Spleen (tissue), 11 donors: ENCODE measurements around the gene WFIKKN2. TPM values are rescaled to one million over a fixed set of nuclear protein-coding genes. Genes with fewer than 3 reads are reported as not detected.

ENCODE experiments used
- DNase-seq: peaks from one replicate; pipeline ENCODE4 v3.0.0-alpha.2; 2020
- H3K27ac ChIP-seq, 8 donors: fragments of 200-600 bp; sonication (generic) in 7 of 8; 1 replicate in 4 of 8; 2 replicates in 4 of 8; pipeline versions ENCODE4 v1.5.0 to v1.8.0; 2016 to 2021; ENCODE audit warnings: inconsistent platforms in 4 of 8, mild to moderate bottlenecking in 4 of 8, moderate library complexity in 1 of 8
- H3K27me3 ChIP-seq, 7 donors: fragments of 200-600 bp; sonication (generic) in 6 of 7; replicated peaks in 1 of 7; 1 replicate in 4 of 7; 2 replicates in 3 of 7; pipeline versions ENCODE4 v1.5.0 to v1.8.0; 2016 to 2021; ENCODE audit warnings: inconsistent platforms in 3 of 7, mild to moderate bottlenecking in 1 of 7
- H3K36me3 ChIP-seq, 6 donors: fragments of 200-600 bp; sonication (generic) in 5 of 6; 1 replicate in 4 of 6; 2 replicates in 2 of 6; pipeline versions ENCODE4 v1.5.0 to v1.8.0; 2016 to 2021; ENCODE audit warnings: inconsistent platforms in 2 of 6
- H3K4me1 ChIP-seq, 6 donors: fragments of 200-600 bp; sonication (generic) in 5 of 6; 1 replicate in 3 of 6; 2 replicates in 3 of 6; pipeline versions ENCODE4 v1.5.0 to v1.8.0; 2016 to 2021; ENCODE audit warnings: inconsistent platforms in 3 of 6
- H3K4me3 ChIP-seq, 8 donors: fragments of 200-600 bp; sonication (generic) in 7 of 8; 1 replicate in 4 of 8; 2 replicates in 4 of 8; pipeline versions ENCODE4 v1.5.0 to v1.8.0; 2016 to 2021; ENCODE audit warnings: inconsistent platforms in 4 of 8, mild to moderate bottlenecking in 4 of 8, moderate library complexity in 2 of 8
- H3K9me3 ChIP-seq, 8 donors: fragments of 200-600 bp; sonication (generic) in 7 of 8; 1 replicate in 4 of 8; 2 replicates in 4 of 8; pipeline versions ENCODE4 v1.5.0 to v1.8.0; 2016 to 2021; ENCODE audit warnings: inconsistent platforms in 4 of 8
- POLR2A ChIP-seq, 3 donors: fragments of 450-650 bp; IDR thresholded peaks; one replicate each; pipeline ENCODE4 v1.5.1; 2017; ENCODE audit warnings: antibody characterized with exemption in 3 of 3, mild to moderate bottlenecking in 1 of 3
- POLR2AphosphoS5 ChIP-seq, 3 donors: sonication (generic); formaldehyde crosslinking; IDR thresholded peaks; one replicate each; pipeline ENCODE4 v1.5.1; 2017; ENCODE audit warnings: antibody characterized with exemption in 3 of 3
- WGBS, 5 donors: extraction: QIAGEN DNeasy Blood & Tissue Kit in 3 of 5; methylation state at CpG; one replicate each; pipeline versions ENCODE4 v1.1.5 to v1.1.7; 2013 to 2018; 5-methylcytosine and 5-hydroxymethylcytosine counted together
- intact Hi-C: fragments of 100-400 bp; cut with DNase I; formaldehyde crosslinking; loops from one replicate; pipeline ENCODE4 v1.15.0; 2023; ENCODE audit warnings: low total_unique reads
- polyA plus RNA-seq, 3 donors: library from polyadenylated mRNA; stranded (reverse); fragments of 200-250 nt; gene quantifications; one replicate each; pipeline ENCODE4 v1.2.1, GENCODE V29; 2013
- total RNA-seq, 7 donors: library from RNA; depleted of rRNA in 3 of 7; stranded (reverse); fragments of >200 nt in 3 of 7; fragmentation: NEBNext Ultra II Directional in 4 of 7; extraction: Animal tissue kit (Norgen Biotek cat#: 25700) in 4 of 7; gene quantifications; one replicate each; pipeline versions ENCODE4 v1.1.0 to v1.2.1, GENCODE V29; 2016 to 2021
- TF ChIP-seq, protein P1 (sequence below), 11 experiments: fragments of 200-600 bp in 7 of 11; fragments of 450-650 bp in 4 of 11; sonication (generic) in 4 of 11; IDR thresholded peaks in 8 of 11; conservative IDR thresholded peaks in 3 of 11; 1 replicate in 7 of 11; 2 replicates in 4 of 11; pipeline versions ENCODE4 v1.4.0 to v1.8.0; 2016 to 2021; ENCODE audit warnings: antibody characterized with exemption in 11 of 11, inconsistent platforms in 4 of 11, mild to moderate bottlenecking in 1 of 11
- donor health status: healthy with polysubstance abuse.
- donor health status: DM: no; HTN: no; CAD: no; lungs with moderate emphysema.
- donor health status: DM: no; HTN: no; CAD: no.
- donor health status: Bipolar disorder and iron deficiency.
- donor health status: healthy.
- donor health status: DM: no; HTN: no; CAD: no.
- donor health status: DM: yes; HTN: yes; CAD: no.

The WFIKKN2 gene
- total and polyA plus RNA-seq, 10 donors, result 0.02 to 0.51 (median 0.10) TPM; not detected in 4

DNA sequence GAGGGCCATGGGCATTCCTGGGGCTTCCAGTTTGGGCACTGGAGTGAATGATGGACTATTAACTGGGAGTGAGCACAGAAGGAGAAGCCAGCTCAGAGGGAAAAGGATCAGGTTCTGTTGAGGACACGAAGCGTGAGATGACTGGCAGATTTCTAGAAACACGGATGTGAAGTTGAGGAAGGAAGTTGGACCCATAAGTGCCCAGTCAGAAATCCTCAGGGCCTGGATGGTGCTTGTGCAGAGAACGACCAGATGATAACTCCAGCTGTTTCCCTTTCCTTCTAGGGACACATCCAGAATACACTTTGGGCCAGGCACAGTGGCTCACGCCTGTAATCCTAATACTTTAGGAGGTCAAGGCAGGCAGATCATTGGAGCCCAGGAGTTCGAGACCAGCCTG, 44.8 kb upstream of the WFIKKN2 start:
- Histone ChIP-seq H3K4me3 (no peak overlapping the region), H3K9me3 (no peaks in the 10 kb centered on the region), H3K36me3 (no peaks in the 10 kb centered on the region), H3K27me3 (no peaks in the 10 kb centered on the region), H3K4me1 (peaks cover 0 to 22% (median 7%) of the 10 kb centered on the region in 6 donors), H3K27ac (peak overlapping the region in 5 of 8 donors; percentile 31 to 58 (median 49))
- WGBS, 5 donors, result 33 to 45% (median 34%) methylated on average over 6 of the region's 6 CpGs
- intact Hi-C loops, result no loop called here
- peak; percentile 7 to 81 (median 35) for TF ChIP-seq POLR2AphosphoS5 (IDR thresholded peaks at IDR 0.05)
- TF ChIP-seq, protein P1, sequence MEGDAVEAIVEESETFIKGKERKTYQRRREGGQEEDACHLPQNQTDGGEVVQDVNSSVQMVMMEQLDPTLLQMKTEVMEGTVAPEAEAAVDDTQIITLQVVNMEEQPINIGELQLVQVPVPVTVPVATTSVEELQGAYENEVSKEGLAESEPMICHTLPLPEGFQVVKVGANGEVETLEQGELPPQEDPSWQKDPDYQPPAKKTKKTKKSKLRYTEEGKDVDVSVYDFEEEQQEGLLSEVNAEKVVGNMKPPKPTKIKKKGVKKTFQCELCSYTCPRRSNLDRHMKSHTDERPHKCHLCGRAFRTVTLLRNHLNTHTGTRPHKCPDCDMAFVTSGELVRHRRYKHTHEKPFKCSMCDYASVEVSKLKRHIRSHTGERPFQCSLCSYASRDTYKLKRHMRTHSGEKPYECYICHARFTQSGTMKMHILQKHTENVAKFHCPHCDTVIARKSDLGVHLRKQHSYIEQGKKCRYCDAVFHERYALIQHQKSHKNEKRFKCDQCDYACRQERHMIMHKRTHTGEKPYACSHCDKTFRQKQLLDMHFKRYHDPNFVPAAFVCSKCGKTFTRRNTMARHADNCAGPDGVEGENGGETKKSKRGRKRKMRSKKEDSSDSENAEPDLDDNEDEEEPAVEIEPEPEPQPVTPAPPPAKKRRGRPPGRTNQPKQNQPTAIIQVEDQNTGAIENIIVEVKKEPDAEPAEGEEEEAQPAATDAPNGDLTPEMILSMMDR (IDR thresholded peaks at IDR 0.05 in 8 of 11, conservative IDR thresholded peaks at IDR 0.05 in 3 of 11), result no peak
- DNase-seq, result no peak

DNA sequence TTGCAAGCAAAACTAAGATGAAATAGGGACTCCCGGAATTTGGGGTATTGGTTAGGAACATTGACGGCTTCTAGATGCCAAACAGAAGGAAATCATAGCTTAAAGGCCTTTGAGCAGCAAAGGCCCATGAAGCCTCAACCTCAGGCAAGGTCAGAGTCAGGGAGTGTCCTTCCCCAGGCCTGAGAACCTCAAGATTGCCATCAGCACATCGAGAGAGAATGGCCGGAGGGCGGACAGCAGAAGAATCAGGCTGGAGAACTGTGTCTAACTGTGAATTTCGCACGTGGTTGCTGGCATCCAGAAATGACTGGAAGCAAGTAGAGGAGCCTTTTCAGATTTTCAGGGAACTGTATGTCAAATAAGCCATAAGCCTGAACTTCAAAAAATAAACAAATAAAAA, 43.3 kb upstream of the WFIKKN2 start:
- H3K4me1 ChIP-seq, result peaks cover 0 to 22% (median 7%) of the 10 kb centered on the region in 6 donors
- DNase-seq, result no peak
- TF ChIP-seq, protein P1 (IDR thresholded peaks at IDR 0.05 in 8 of 11, conservative IDR thresholded peaks at IDR 0.05 in 3 of 11), result no peak
- TF ChIP-seq POLR2A (IDR thresholded peaks at IDR 0.05), result no peak
- TF ChIP-seq POLR2AphosphoS5 (IDR thresholded peaks at IDR 0.05), result no peak
- H3K27me3 ChIP-seq, result no peaks in the 10 kb centered on the region
- intact Hi-C loops, result no loop called here
- WGBS, 5 donors, result 84 to 94% (median 89%) methylated on average over 7 of the region's 7 CpGs
- H3K27ac ChIP-seq, result no peak overlapping the region
- H3K36me3 ChIP-seq, result no peaks in the 10 kb centered on the region
- H3K9me3 ChIP-seq, result no peaks in the 10 kb centered on the region
- H3K4me3 ChIP-seq, result no peak overlapping the region

DNA sequence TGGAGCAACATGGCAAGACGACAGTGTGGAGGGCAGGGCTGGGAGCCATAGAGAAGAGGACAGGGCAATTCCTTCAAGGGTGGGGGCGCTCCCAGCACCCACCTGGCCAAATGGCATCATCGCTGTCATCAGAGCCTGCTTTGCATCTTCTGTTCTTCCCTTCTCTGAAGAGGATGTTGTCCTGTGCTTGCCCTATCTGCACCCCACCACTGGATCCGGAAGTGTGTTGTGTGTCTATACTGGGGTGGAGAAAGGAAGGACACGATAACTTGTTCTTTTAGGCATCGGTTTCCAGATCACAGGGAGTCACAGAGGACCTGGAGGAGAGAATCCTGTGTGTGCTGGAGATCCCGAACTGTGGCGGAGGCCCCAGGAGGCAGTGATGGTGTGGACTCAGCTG, 42.4 kb upstream of the WFIKKN2 start:
- DNase-seq, result no peak
- Histone ChIP-seq H3K9me3 (no peaks in the 10 kb centered on the region), H3K27ac (peak overlapping the region in 5 of 8 donors; percentile 5 to 62 (median 55)), H3K4me1 (peaks cover 0 to 22% (median 7%) of the 10 kb centered on the region in 6 donors), H3K27me3 (no peaks in the 10 kb centered on the region), H3K36me3 (no peaks in the 10 kb centered on the region), H3K4me3 (peak overlapping the region in 1 of 8 donors; percentile 17)
- intact Hi-C loops, result no loop called here
- WGBS, 5 donors, result 83 to 96% (median 89%) methylated on average over 8 of the region's 8 CpGs
- TF ChIP-seq, protein P1 (IDR thresholded peaks at IDR 0.05 in 8 of 11, conservative IDR thresholded peaks at IDR 0.05 in 3 of 11), result no peak
- TF ChIP-seq POLR2A (IDR thresholded peaks at IDR 0.05), result no peak
- no peak for TF ChIP-seq POLR2AphosphoS5 (IDR thresholded peaks at IDR 0.05)

DNA sequence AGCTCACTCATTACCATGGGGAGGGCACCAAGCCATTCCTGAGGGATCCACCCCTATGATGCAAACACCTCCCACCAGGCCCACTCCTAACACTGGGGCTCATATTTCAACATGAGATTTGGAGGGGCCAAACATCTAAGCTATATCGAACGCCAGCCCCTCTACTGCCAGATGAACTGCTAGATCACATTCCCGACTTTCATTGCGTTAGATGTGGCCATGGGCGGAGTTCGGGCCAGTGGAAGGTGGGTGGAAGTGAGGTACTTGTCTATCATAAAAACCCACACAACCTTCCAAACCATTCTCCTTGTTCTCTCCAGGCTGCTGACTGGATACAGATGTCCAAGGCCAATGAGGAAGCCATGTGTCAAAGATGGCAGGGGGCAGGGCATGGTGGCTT, 41.0 kb upstream of the WFIKKN2 start:
- WGBS, 5 donors, result 93 to 99% (median 94%) methylated on average over 6 of the region's 6 CpGs
- H3K4me1 ChIP-seq, result peaks cover 0 to 22% (median 7%) of the 10 kb centered on the region in 6 donors
- no peak overlapping the region for H3K27ac ChIP-seq
- TF ChIP-seq POLR2AphosphoS5 (IDR thresholded peaks at IDR 0.05) (no peak), POLR2A (IDR thresholded peaks at IDR 0.05) (no peak)
- TF ChIP-seq, protein P1 (IDR thresholded peaks at IDR 0.05 in 8 of 11, conservative IDR thresholded peaks at IDR 0.05 in 3 of 11), result no peak
- H3K27me3 ChIP-seq, result no peaks in the 10 kb centered on the region
- no peak for DNase-seq
- intact Hi-C loops, result no loop called here
- no peaks in the 10 kb centered on the region for H3K9me3 ChIP-seq
- no peak overlapping the region for H3K4me3 ChIP-seq
- H3K36me3 ChIP-seq, result no peaks in the 10 kb centered on the region
